Skeletal muscle satellite cell (primary cell): ENCODE data around the gene CRPPA.

ENCODE experiments used
- H3K27me3 ChIP-seq: 2 replicates; pipeline ENCODE4 v1.7.0; 2013; ENCODE audit warnings: low read length; ENCODE audit not compliant: control insufficient read depth, insufficient read depth
- H3K36me3 ChIP-seq: 2 replicates; pipeline ENCODE4 v1.7.0; 2013; ENCODE audit warnings: mild to moderate bottlenecking, control low read depth, low read length; ENCODE audit not compliant: insufficient read depth
- H3K4me1 ChIP-seq: 2 replicates; pipeline ENCODE4 v1.7.0; 2013; ENCODE audit warnings: low read length; ENCODE audit not compliant: control insufficient read depth, insufficient read depth
- H3K4me2 ChIP-seq: 2 replicates; pipeline ENCODE4 v1.7.0; 2013; ENCODE audit warnings: mild to moderate bottlenecking, low read length
- H3K4me3 ChIP-seq: 2 replicates; pipeline ENCODE4 v1.7.0; 2013; ENCODE audit warnings: low read length
- H3K9ac ChIP-seq: 2 replicates; pipeline ENCODE4 v1.7.0; 2013; ENCODE audit warnings: mild to moderate bottlenecking, low read depth, low read length, moderate library complexity
- H3K9me3 ChIP-seq: replicated peaks from 2 replicates; pipeline ENCODE4 v1.7.0; 2013; ENCODE audit warnings: mild to moderate bottlenecking, control low read depth, low read length

Gene CRPPA

DNA sequence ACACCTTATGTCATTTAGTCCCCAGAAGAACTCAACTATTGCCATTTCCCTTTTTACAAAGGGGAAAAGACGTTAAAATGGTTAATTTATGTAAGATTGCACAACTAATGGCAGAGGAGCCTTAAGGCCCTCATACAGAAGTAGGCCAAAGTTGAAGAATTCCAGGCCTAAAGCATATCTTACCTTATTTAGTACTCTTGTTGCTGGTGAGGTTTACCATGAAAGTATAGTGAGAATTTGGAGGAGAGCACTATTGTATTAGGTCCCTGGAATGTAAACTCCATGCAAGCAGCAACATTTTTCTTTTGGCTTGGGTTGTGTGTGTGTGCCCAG lies 731 bp upstream of the CRPPA start:
- peaks cover 31% of the 10 kb centered on the region for H3K4me1 ChIP-seq
- peak overlapping the region; percentile 86 for H3K4me2 ChIP-seq
- peak overlapping the region; percentile 90 for H3K9ac ChIP-seq
- peak overlapping the region; percentile 73 for H3K4me3 ChIP-seq
- H3K9me3 ChIP-seq, result no peaks in the 10 kb centered on the region
- no peaks in the 10 kb centered on the region for H3K27me3 ChIP-seq
- H3K36me3 ChIP-seq, result no peaks in the 10 kb centered on the region

DNA sequence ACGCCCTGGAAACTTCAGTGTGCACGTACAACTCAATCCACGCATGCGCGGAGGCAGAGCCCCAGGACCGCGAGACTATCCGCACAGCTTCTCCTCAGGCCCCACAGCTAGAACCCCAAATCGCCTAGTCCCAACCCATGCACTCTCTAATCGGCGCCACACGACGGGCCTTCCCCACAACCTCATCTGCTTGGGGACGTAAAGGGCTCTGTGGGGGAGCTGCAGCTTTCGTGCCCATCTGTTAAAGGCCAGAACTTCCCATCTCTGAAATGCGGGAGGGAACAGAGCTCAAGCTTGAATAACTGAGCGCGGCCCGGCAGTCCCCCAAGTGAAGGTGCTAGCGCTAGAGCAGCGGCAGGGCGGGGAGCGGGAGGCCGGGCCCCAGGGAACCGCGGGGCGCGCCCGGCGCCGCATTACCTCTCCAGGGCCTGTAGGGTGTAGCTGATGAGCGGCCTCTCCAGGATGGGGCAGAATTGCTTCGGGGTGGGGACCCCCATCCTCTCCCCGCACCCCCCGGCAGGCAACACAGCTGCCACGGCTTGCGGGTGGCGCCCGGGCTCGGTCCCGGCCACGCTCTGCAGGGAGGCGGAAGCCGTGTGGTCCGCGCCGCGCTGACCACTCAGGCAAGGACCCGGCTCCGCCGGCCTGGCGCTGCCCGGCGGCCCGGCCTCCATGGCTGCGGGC lies 547 bp downstream of the CRPPA start:
- Histone ChIP-seq H3K4me1 (peaks cover 41% of the 10 kb centered on the region), H3K27me3 (no peaks in the 10 kb centered on the region), H3K4me2 (peak overlapping the region; percentile 86), H3K9me3 (no peaks in the 10 kb centered on the region), H3K9ac (peak overlapping the region; percentile 90), H3K4me3 (peak overlapping the region; percentile 73), H3K36me3 (no peaks in the 10 kb centered on the region)

DNA sequence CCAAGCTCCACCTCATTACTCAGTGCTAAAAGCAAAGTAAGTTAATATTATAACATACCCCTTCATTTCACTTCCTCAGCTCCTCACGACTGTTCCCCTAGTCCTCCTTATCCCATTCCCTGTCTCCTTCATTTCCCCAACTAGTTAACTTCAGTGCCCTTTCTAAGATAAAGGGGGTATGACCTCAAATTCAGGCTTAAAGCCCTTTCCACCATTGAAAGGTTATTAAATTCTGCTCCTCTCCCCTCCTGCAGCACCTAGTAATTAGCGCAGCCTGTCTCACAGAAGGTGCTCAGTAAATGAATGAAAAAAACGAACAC lies 1.0 kb downstream of the CRPPA start:
- Histone ChIP-seq H3K4me1 (peaks cover 41% of the 10 kb centered on the region), H3K4me2 (peak overlapping the region; percentile 86), H3K9ac (peak overlapping the region; percentile 90), H3K4me3 (peak overlapping the region; percentile 73), H3K27me3 (no peaks in the 10 kb centered on the region), H3K9me3 (no peaks in the 10 kb centered on the region), H3K36me3 (no peaks in the 10 kb centered on the region)

DNA sequence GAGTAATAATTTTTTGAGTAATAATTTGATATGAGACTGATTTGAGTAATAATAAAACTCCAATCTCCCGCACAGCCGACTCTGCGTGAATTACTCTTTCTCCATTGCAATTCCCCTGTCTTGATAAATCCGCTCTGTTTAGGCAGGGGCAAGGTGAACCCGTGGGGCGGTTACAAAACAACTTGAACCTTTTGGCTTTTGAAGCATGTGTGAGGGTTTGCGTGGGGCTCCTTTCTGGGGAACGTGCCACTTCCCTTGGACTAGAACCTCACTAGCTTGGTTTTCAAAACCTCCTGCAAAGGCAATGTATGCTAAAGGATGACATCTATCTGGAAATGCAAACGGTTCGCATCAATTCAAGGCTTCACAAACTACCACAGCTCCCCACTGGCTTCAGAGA lies 1.5 kb downstream of the CRPPA start:
- Histone ChIP-seq H3K4me1 (peaks cover 41% of the 10 kb centered on the region), H3K4me3 (peak overlapping the region; percentile 73), H3K4me2 (peak overlapping the region; percentile 86), H3K27me3 (no peaks in the 10 kb centered on the region), H3K36me3 (no peaks in the 10 kb centered on the region), H3K9me3 (no peaks in the 10 kb centered on the region), H3K9ac (peak overlapping the region; percentile 90)

DNA sequence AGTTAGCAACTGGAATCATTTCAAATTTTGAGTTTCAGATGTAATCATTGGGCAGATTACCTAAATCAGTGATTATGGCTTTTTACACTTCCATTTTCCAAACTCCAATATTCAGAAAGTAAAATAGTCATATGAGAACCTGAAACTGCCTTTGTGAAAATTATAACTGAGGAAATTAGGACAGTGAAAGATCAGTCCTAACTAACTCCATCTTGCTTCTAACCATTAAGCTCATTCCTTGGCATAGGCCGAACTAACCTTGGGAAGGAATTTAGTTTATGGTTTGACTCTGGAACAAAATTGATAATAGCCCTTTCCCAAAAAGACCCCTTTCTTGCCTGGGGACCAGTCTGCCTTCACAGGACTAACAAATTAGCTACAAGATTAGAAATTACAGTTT lies 2.2 kb downstream of the CRPPA start:
- H3K27me3 ChIP-seq, result no peaks in the 10 kb centered on the region
- H3K4me3 ChIP-seq, result no peak overlapping the region
- no peaks in the 10 kb centered on the region for H3K36me3 ChIP-seq
- no peak overlapping the region for H3K4me2 ChIP-seq
- H3K4me1 ChIP-seq, result peaks cover 41% of the 10 kb centered on the region
- no peak overlapping the region for H3K9ac ChIP-seq
- no peaks in the 10 kb centered on the region for H3K9me3 ChIP-seq

DNA sequence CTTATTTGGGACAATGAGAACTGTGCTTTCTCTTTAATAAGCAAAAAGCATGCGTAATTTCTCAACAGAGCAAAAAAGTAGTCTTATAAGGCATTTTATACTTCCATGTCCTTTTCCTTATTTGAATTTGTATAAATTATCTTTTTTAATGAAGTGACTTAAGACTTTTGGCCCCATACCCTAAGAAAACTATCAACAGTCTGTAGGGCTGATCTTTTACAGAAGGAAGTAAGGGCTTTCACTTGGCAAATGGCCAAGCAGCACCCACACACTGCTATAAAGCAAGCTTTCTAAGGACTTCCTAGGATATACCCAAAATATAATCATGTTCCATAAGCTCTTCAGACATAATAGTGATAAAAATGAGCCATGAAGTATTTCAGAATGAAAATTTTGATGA lies 3.4 kb downstream of the CRPPA start:
- Histone ChIP-seq H3K36me3 (no peaks in the 10 kb centered on the region), H3K9me3 (no peaks in the 10 kb centered on the region), H3K4me1 (peaks cover 46% of the 10 kb centered on the region), H3K27me3 (no peaks in the 10 kb centered on the region), H3K4me3 (no peak overlapping the region), H3K9ac (no peak overlapping the region), H3K4me2 (no peak overlapping the region)

DNA sequence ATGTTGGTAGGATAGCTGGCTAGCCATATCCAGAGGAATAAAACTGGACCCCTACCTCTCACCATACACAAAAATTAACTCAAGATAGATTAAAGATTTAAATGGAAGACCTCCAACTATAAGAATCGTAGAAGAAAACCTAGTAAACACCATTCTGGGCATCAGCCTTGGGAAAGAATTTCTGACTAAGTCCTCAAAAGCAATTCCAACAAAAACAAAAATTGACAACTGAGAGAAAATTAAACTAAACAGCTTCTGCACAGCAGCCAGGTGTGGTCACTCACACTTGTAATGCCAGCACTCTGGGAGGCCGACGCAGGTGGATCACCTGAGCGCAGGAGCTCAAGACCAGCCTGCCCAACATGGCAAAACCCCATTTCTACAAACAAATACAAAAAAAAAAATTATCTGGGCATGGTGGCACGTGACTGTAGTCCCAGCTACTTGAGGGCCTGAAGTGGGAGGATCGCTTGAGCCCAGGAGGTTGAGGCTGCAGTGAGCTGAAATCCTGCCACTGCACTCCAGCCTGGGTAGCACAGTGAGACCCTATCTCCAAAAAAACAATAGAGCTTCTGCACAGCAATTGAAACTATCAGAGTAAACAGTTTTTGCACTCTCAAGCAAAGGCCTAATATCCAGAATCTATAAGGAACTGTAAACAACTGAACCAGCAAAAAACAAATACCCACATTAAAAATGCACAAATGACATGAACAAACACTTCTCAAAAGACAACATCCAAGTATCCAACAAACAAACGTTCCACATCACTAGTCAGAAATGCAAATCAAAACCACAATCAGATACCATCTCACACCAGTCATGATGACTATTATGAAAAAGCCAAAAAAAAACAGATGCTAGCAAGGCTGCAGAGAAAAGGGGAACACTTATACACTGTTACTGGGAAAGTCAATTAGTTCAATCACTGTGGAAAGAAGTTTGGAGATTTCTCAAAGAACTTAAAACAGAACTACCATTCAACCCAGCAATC lies 4.8 kb downstream of the CRPPA start:
- H3K9ac ChIP-seq, result peak overlapping the region; percentile 15
- no peak overlapping the region for H3K4me3 ChIP-seq
- H3K36me3 ChIP-seq, result no peaks in the 10 kb centered on the region
- H3K4me2 ChIP-seq, result peak overlapping the region; percentile 31
- no peaks in the 10 kb centered on the region for H3K27me3 ChIP-seq
- peaks cover 38% of the 10 kb centered on the region for H3K4me1 ChIP-seq
- H3K9me3 ChIP-seq, result no peaks in the 10 kb centered on the region

DNA sequence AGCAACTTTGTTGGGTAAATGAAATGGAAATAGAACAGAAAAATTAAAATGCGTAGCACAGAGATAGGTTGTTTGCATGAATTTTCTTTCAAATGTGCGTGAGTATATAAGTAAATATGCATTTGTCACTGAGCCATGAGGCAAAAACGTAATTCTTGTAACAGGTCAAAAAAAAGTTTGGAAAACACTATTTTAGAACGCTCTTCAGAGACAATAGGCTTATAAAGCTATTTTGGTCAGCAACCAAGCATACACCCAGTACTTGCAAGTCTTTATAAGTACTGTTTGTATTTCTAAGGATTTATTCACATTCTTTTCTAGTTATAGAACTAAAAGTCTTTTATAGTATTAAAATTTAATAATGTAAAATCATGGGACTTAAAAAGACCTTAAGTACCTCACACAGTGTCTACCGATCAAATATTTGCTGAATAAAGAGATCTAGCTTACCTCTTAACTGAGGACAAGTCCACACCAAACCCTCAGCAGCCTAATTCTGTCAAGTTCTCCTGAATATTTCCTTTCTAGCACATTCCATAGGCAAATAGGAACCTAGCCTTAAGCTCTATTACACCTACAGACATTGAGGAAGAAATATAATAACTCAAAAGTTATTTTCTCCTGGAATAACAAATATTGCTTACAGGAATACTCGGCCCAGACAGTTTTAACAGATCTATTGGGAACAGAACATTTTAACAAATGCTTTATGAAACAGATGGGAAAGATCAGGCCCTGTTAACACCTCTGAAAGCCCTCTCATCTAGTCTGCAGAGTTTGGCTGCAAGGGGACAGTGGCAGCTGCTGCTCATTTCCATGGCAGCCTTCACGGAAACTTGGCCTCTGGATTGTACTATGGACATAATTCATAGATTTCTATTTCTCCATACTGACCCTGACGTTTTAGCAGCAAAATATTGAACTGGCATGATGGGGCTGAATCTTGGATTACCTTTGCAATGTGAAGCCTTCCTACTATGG lies 8.8 kb downstream of the CRPPA start:
- Histone ChIP-seq H3K9ac (no peak overlapping the region), H3K36me3 (no peaks in the 10 kb centered on the region), H3K4me1 (peaks cover 28% of the 10 kb centered on the region), H3K4me3 (no peak overlapping the region), H3K9me3 (no peaks in the 10 kb centered on the region), H3K27me3 (no peaks in the 10 kb centered on the region), H3K4me2 (no peak overlapping the region)

DNA sequence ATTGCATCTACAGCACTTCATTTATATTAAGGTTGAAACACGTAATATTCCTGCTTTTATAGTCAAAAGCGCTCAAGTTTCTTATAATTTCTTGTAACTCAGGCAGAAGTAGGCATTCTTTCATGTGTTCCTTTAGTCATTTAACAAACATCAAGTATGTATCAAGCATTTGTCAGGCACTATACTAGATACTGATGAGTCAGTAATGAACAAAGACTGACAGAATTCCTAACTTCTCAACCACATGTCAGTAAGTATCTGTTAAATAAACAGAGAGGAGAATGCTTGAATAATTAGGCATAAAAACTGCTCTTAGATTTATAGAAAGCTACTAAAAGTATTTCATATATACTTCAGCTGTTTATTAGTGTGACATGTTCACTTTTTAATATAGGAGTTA lies 9.9 kb downstream of the CRPPA start:
- Histone ChIP-seq H3K4me2 (no peak overlapping the region), H3K9me3 (no peaks in the 10 kb centered on the region), H3K4me3 (no peak overlapping the region)

DNA sequence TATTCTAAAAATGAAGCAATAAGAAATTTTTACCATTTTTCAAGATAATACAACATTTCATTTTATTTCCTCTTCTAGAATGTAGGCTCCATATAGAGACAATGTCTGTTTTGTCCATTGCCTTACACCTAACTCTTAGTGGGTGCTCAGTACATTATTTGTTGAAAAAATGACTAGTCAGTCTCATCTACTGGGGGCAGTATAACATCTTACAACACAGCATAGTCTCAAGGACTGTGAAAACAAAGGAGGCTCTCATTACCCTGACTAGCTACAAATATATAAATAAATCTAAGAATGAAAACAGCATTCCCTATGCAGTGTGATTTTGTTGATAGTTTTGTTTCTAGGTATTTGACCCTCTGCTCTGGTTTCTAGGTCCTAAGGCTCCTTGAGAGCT lies 11.6 kb downstream of the CRPPA start:
- Histone ChIP-seq H3K4me3 (no peak overlapping the region), H3K9ac (no peak overlapping the region), H3K9me3 (no peaks in the 10 kb centered on the region), H3K36me3 (no peaks in the 10 kb centered on the region), H3K4me1 (peaks cover 13% of the 10 kb centered on the region), H3K4me2 (no peak overlapping the region), H3K27me3 (no peaks in the 10 kb centered on the region)

More for the DNA sequence above, 9.9 kb downstream of the CRPPA start:
- Histone ChIP-seq H3K36me3 (no peaks in the 10 kb centered on the region), H3K4me1 (peaks cover 17% of the 10 kb centered on the region), H3K27me3 (no peaks in the 10 kb centered on the region), H3K9ac (no peak overlapping the region)

DNA sequence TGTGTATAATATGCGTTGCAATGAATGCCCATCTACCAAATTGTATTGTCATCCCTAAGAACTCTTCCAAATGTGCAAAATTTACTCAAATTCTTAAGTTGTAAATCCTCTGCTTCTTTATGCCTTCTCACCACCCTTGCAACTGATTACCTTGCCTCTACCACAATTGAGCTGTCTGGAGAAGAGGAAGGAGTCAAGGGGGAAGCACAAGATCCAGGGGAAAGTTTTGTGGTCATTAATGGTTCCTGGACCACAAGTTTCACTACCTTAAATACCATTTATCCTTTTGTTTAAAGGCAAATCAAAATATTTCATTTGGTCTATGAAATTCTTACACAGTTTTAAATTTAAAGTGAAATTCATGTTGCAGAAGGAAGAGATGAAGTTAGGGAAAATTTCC lies 16.7 kb downstream of the CRPPA start:
- peaks cover 5% of the 10 kb centered on the region for H3K9me3 ChIP-seq
- H3K36me3 ChIP-seq, result no peaks in the 10 kb centered on the region
- no peaks in the 10 kb centered on the region for H3K4me1 ChIP-seq
- H3K4me3 ChIP-seq, result no peak overlapping the region
- no peaks in the 10 kb centered on the region for H3K27me3 ChIP-seq
- H3K4me2 ChIP-seq, result no peak overlapping the region
- no peak overlapping the region for H3K9ac ChIP-seq
